A673 (cell line): Measurements from ENCODE around the gene TMEM156.
"Not testable (repeated sequence)": the region's sequence is repeated elsewhere in the genome, so short reads cannot be mapped to it uniquely, and the experiment has no call there.

Experiments
- CTCF ChIP-seq: fragments of 300-800, 200-600 bp; sonication (generic); conservative IDR thresholded peaks from 2 replicates; pipeline ENCODE4 v1.5.1; 2017; ENCODE audit warnings: low read depth, mild to moderate bottlenecking, antibody characterized with exemption, low read length, moderate library complexity, mixed read lengths
- EZH2 ChIP-seq: fragments of 200-600 bp; sonication (generic); IDR thresholded peaks from 2 replicates; pipeline ENCODE4 v1.6.1; 2017; ENCODE audit warnings: borderline replicate concordance, low read depth, mild to moderate bottlenecking, mixed read lengths, antibody characterized with exemption, low read length; ENCODE audit not compliant: poor library complexity, severe bottlenecking

DNA sequence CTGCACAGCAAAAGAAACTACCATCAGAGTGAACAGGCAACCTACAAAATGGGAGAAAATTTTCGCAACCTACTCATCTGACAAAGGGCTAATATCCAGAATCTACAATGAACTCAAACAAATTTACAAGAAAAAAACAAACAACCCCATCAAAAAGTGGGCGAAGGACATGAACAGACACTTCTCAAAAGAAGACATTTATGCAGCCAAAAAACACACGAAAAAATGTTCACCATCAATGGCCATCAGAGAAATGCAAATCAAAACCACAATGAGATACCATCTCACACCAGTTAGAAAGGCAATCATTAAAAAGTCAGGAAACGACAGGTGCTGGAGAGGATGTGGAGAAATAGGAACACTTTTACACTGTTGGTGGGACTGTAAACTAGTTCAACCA is 30.2 kb downstream of the TMEM156 start:
- not testable (repeated sequence) for TF ChIP-seq CTCF, EZH2
